ENCODE measurements around the gene DGKH.
A peak's percentile ranks its signal among the peaks of the same experiment; 100 is the strongest.

DGKH gene

GRCh38 chr13:42099962-42100675 lies 51.7 kb downstream of the DGKH start:
- Histone ChIP-seq H3K27me3 (replicated peaks; ENCODE audit: insufficient read depth, low read length) (no peaks in the 10 kb centered on the region), H2AFZ (ENCODE audit: low read length) (no peak overlapping the region), H3K9me2 (replicated peaks; ENCODE audit: insufficient read depth, low read length) (no peaks in the 10 kb centered on the region), H3K4me3 (ENCODE audit: low read length) (no peak overlapping the region), H3K4me1 (ENCODE audit: low read length) (peaks cover 12% of the 10 kb centered on the region), H3K9ac (ENCODE audit: low read length) (no peak overlapping the region), H4K20me1 (ENCODE audit: insufficient read depth, low read length) (no peaks in the 10 kb centered on the region), H3K79me2 (ENCODE audit: low read length) (no peaks in the 10 kb centered on the region), H3K9me3 (replicated peaks; ENCODE audit: insufficient read depth, low read length) (no peaks in the 10 kb centered on the region), H3K27ac (ENCODE audit: low read length) (no peak overlapping the region), H3K4me2 (ENCODE audit: low read depth, low read length) (no peak overlapping the region), H3F3A (ENCODE audit: insufficient read depth, low read length) (no peaks in the 10 kb centered on the region), H3K36me3 (replicated peaks; ENCODE audit: insufficient read depth, low read length) (no peaks in the 10 kb centered on the region)
- TF ChIP-seq EZH2 (optimal IDR thresholded peaks at IDR 0.05; ENCODE audit: low read depth, low read length) (no peak), CTCF (IDR thresholded peaks at IDR 0.05; ENCODE audit: low read length) (no peak), EZH2phosphoT487 (IDR thresholded peaks at IDR 0.05; ENCODE audit: low read length) (no peak)
- DNase-seq, result no peak

GRCh38 chr13:42100960-42101359 lies 52.5 kb downstream of the DGKH start:
- no peak for TF ChIP-seq CTCF (IDR thresholded peaks at IDR 0.05; ENCODE audit: low read length)
- TF ChIP-seq EZH2 (optimal IDR thresholded peaks at IDR 0.05; ENCODE audit: low read depth, low read length), result no peak
- no peak for TF ChIP-seq EZH2phosphoT487 (IDR thresholded peaks at IDR 0.05; ENCODE audit: low read length)
- H3K4me1 ChIP-seq (ENCODE audit: low read length), result peaks cover 12% of the 10 kb centered on the region
- no peaks in the 10 kb centered on the region for H3F3A ChIP-seq (ENCODE audit: insufficient read depth, low read length)
- H3K36me3 ChIP-seq (replicated peaks; ENCODE audit: insufficient read depth, low read length), result no peaks in the 10 kb centered on the region
- no peaks in the 10 kb centered on the region for H3K79me2 ChIP-seq (ENCODE audit: low read length)
- no peaks in the 10 kb centered on the region for H3K27me3 ChIP-seq (replicated peaks; ENCODE audit: insufficient read depth, low read length)
- no peak overlapping the region for H3K9ac ChIP-seq (ENCODE audit: low read length)
- H3K27ac ChIP-seq (ENCODE audit: low read length), result no peak overlapping the region
- no peaks in the 10 kb centered on the region for H3K9me2 ChIP-seq (replicated peaks; ENCODE audit: insufficient read depth, low read length)
- H3K4me2 ChIP-seq (ENCODE audit: low read depth, low read length), result no peak overlapping the region
- no peaks in the 10 kb centered on the region for H3K9me3 ChIP-seq (replicated peaks; ENCODE audit: insufficient read depth, low read length)
- H4K20me1 ChIP-seq (ENCODE audit: insufficient read depth, low read length), result no peaks in the 10 kb centered on the region
- H2AFZ ChIP-seq (ENCODE audit: low read length), result no peak overlapping the region
- H3K4me3 ChIP-seq (ENCODE audit: low read length), result no peak overlapping the region
- DNase-seq, result no peak

- no peaks in the 10 kb centered on the region for H3F3A ChIP-seq (ENCODE audit: insufficient read depth, low read length)
- no peak overlapping the region for H3K4me3 ChIP-seq (ENCODE audit: low read length)
- no peak overlapping the region for H2AFZ ChIP-seq (ENCODE audit: low read length)
- H3K9ac ChIP-seq (ENCODE audit: low read length), result no peak overlapping the region
- H3K4me2 ChIP-seq (ENCODE audit: low read depth, low read length), result no peak overlapping the region
- H3K9me3 ChIP-seq (replicated peaks; ENCODE audit: insufficient read depth, low read length), result no peaks in the 10 kb centered on the region
- H3K79me2 ChIP-seq (ENCODE audit: low read length), result no peaks in the 10 kb centered on the region
- peaks cover 12% of the 10 kb centered on the region for H3K4me1 ChIP-seq (ENCODE audit: low read length)
- no peaks in the 10 kb centered on the region for H3K9me2 ChIP-seq (replicated peaks; ENCODE audit: insufficient read depth, low read length)
- peak overlapping the region; percentile 18; the same call in 1 of the 2 replicates for H3K27ac ChIP-seq (ENCODE audit: low read length)
- TF ChIP-seq EZH2 (optimal IDR thresholded peaks at IDR 0.05; ENCODE audit: low read depth, low read length) (no peak), EZH2phosphoT487 (IDR thresholded peaks at IDR 0.05; ENCODE audit: low read length) (no peak), CTCF (IDR thresholded peaks at IDR 0.05; ENCODE audit: low read length) (no peak)
- no peaks in the 10 kb centered on the region for H3K27me3 ChIP-seq (replicated peaks; ENCODE audit: insufficient read depth, low read length)
- peak; percentile 16 for DNase-seq
- no peaks in the 10 kb centered on the region for H4K20me1 ChIP-seq (ENCODE audit: insufficient read depth, low read length)
- no peaks in the 10 kb centered on the region for H3K36me3 ChIP-seq (replicated peaks; ENCODE audit: insufficient read depth, low read length)
Observed at GRCh38 chr13:42101821-42102585, 53.6 kb downstream of the DGKH start.
